ENCODE data around the gene CHIA.

DNA sequence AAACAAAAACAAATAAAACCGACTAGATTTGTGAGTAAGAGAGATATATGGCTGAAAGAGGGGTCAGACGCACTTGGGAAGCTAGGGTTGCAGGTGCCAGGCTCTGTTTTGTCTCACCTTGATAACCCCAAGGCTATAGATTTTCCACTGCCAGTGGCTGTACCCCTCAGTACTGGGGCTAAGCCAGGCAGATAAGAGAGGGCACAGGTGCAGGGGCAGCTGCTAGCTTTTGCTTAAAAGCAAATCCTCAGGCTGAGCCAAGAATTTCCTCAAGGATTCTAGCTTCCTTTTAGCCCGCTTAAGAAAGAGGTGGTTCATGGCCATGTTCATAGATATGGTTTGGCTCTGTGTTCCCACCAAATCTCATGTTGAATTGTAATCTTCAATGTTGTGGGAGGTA is 79.0 kb downstream of the CHIA start:
- TF ChIP-seq CTCF (IDR thresholded peaks at IDR 0.05; ENCODE audit: low read depth, low read length, missing input control) (no peak), TAF1 (conservative IDR thresholded peaks at IDR 0.05) (no peak), RAD21 (IDR thresholded peaks at IDR 0.05) (no peak)

Measured in liver (tissue), 3 donors.